Measurements from ENCODE around the gene PRKCH. TPM values are rescaled to one million over a fixed set of nuclear protein-coding genes. Genes with fewer than 3 reads are reported as not detected.
"Not testable (repeated sequence)": the region's sequence is repeated elsewhere in the genome, so short reads cannot be mapped to it uniquely, and the experiment has no call there.

PRKCH gene
- total RNA-seq, 2 experiments from 2014 or later, result 318 to 343 TPM

- Mint-ChIP-seq H3K36me3 (ENCODE audit: low read depth) (peaks cover 88% of the 10 kb centered on the region), H3K27ac (peak overlapping the region; percentile 41), H3K4me1 (ENCODE audit: low read depth) (peaks cover 72% of the 10 kb centered on the region)
- ATAC-seq; H3K9me3 Mint-ChIP-seq (ENCODE audit: insufficient read depth); H3K27me3 Mint-ChIP-seq (ENCODE audit: low read depth); POLR2A ChIA-PET; H3K4me3 Mint-ChIP-seq: not testable (repeated sequence)
- CTCF ChIA-PET, result interaction anchor here (0.9 to 1.9 kb wide), 4 partner anchors 8 to 372 kb away, joined by 3 to 5 read pairs (median 4); no protein-coding TSS in a partner anchor
- peak; percentile 11 for DNase-seq
Measured at GRCh38 chr14:61464539-61465320, 143.4 kb downstream of the PRKCH start.

GRCh38 chr14:61466249-61466904 is 145.0 kb downstream of the PRKCH start:
- peak; percentile 19 for DNase-seq
- CTCF ChIA-PET, result interaction anchor here (1.0 to 1.8 kb wide), 2 partner anchors 10 to 264 kb away, joined by 3 to 5 read pairs; no protein-coding TSS in a partner anchor
- Mint-ChIP-seq H3K36me3 (ENCODE audit: low read depth) (peaks cover 92% of the 10 kb centered on the region), H3K9me3 (ENCODE audit: insufficient read depth) (peaks cover 3% of the 10 kb centered on the region), H3K27me3 (ENCODE audit: low read depth) (no peaks in the 10 kb centered on the region), H3K4me3 (no peak overlapping the region), H3K4me1 (ENCODE audit: low read depth) (peaks cover 75% of the 10 kb centered on the region), H3K27ac (no peak overlapping the region)
- POLR2A ChIA-PET, result interaction anchor here (1.2 kb wide), 1 partner anchor 11 kb away, joined by 3 read pairs; no protein-coding TSS in a partner anchor
- no peak for ATAC-seq

GRCh38 chr14:61466905-61467280 is 145.5 kb downstream of the PRKCH start:
- Mint-ChIP-seq H3K27ac (no peak overlapping the region), H3K27me3 (ENCODE audit: low read depth) (no peaks in the 10 kb centered on the region), H3K9me3 (ENCODE audit: insufficient read depth) (peaks cover 3% of the 10 kb centered on the region), H3K36me3 (ENCODE audit: low read depth) (peaks cover 92% of the 10 kb centered on the region), H3K4me1 (ENCODE audit: low read depth) (peaks cover 75% of the 10 kb centered on the region), H3K4me3 (no peak overlapping the region)
- DNase-seq, result no peak
- ChIA-PET CTCF (interaction anchor here (0.5 to 1.8 kb wide), 3 partner anchors 10 to 263 kb away, joined by 3 to 5 read pairs (median 3); no protein-coding TSS in a partner anchor), POLR2A (interaction anchor here (1.2 kb wide), 1 partner anchor 11 kb away, joined by 3 read pairs; no protein-coding TSS in a partner anchor)
- no peak for ATAC-seq

- ChIA-PET CTCF (interaction anchor here (0.5 to 1.0 kb wide), 2 partner anchors 13 to 263 kb away, joined by 3 read pairs; no protein-coding TSS in a partner anchor), POLR2A (interaction anchor here (1.2 kb wide), 1 partner anchor 12 kb away, joined by 3 read pairs; no protein-coding TSS in a partner anchor)
- no peak for DNase-seq
- ATAC-seq, result no peak
- Mint-ChIP-seq H3K27me3 (ENCODE audit: low read depth) (no peaks in the 10 kb centered on the region), H3K36me3 (ENCODE audit: low read depth) (peaks cover 90% of the 10 kb centered on the region), H3K4me3 (no peak overlapping the region), H3K4me1 (ENCODE audit: low read depth) (peaks cover 76% of the 10 kb centered on the region), H3K9me3 (ENCODE audit: insufficient read depth) (peaks cover 3% of the 10 kb centered on the region), H3K27ac (peak overlapping the region; percentile 69)
Measured at GRCh38 chr14:61467296-61467695, 145.9 kb downstream of the PRKCH start.

- DNase-seq (no peak), ATAC-seq (no peak)
- peaks cover 90% of the 10 kb centered on the region for H3K36me3 Mint-ChIP-seq (ENCODE audit: low read depth)
- H3K27ac Mint-ChIP-seq, result peak overlapping the region; percentile 39
- H3K4me1 Mint-ChIP-seq (ENCODE audit: low read depth), result peaks cover 77% of the 10 kb centered on the region
- POLR2A ChIA-PET, result interaction anchor here (0.6 kb wide), 1 partner anchor 429 kb away, joined by 3 read pairs; no protein-coding TSS in a partner anchor
- H3K4me3 Mint-ChIP-seq, result no peak overlapping the region
- H3K9me3 Mint-ChIP-seq (ENCODE audit: insufficient read depth), result peaks cover 3% of the 10 kb centered on the region
- CTCF ChIA-PET, result interaction anchor here (12.3 kb wide), 1 partner anchor 10 kb away, joined by 136 read pairs; no protein-coding TSS in a partner anchor
- no peaks in the 10 kb centered on the region for H3K27me3 Mint-ChIP-seq (ENCODE audit: low read depth)
Measured at GRCh38 chr14:61468063-61468825, 146.9 kb downstream of the PRKCH start.

- peak overlapping the region; percentile 96 for H3K27ac Mint-ChIP-seq
Measured at GRCh38 chr14:61469781-61470180, 148.4 kb downstream of the PRKCH start.

GRCh38 chr14:61470261-61470960 is 149.0 kb downstream of the PRKCH start:
- ATAC-seq (no peak), DNase-seq (no peak)
- H3K4me1 Mint-ChIP-seq (ENCODE audit: low read depth), result peaks cover 83% of the 10 kb centered on the region
- ChIA-PET CTCF (interaction anchor here (1.2 to 12.3 kb wide), 12 partner anchors 8 to 367 kb away, joined by 3 to 136 read pairs (median 5); no protein-coding TSS in a partner anchor), POLR2A (interaction anchor here (0.9 to 2.2 kb wide), 5 partner anchors 10 to 150 kb away, joined by 3 to 10 read pairs (median 3); partner anchors contain the start of gene PRKCH)
- peaks cover 87% of the 10 kb centered on the region for H3K36me3 Mint-ChIP-seq (ENCODE audit: low read depth)
- H3K9me3 Mint-ChIP-seq (ENCODE audit: insufficient read depth), result no peaks in the 10 kb centered on the region
- H3K27ac Mint-ChIP-seq, result peak overlapping the region; percentile 96
- H3K27me3 Mint-ChIP-seq (ENCODE audit: low read depth), result no peaks in the 10 kb centered on the region
- H3K4me3 Mint-ChIP-seq, result peak overlapping the region; percentile 79

More at GRCh38 chr14:61469781-61470180, 148.4 kb downstream of the PRKCH start:
- H3K4me3 Mint-ChIP-seq, result peak overlapping the region; percentile 6
- peaks cover 87% of the 10 kb centered on the region for H3K36me3 Mint-ChIP-seq (ENCODE audit: low read depth)
- no peak for ATAC-seq
- no peak for DNase-seq
- peaks cover 82% of the 10 kb centered on the region for H3K4me1 Mint-ChIP-seq (ENCODE audit: low read depth)
- no peaks in the 10 kb centered on the region for H3K27me3 Mint-ChIP-seq (ENCODE audit: low read depth)
- no peaks in the 10 kb centered on the region for H3K9me3 Mint-ChIP-seq (ENCODE audit: insufficient read depth)
- ChIA-PET POLR2A (interaction anchor here (0.6 to 1.3 kb wide), 5 partner anchors 9 to 335 kb away, joined by 3 read pairs; partner anchors contain the start of gene HIF1A), CTCF (interaction anchor here (0.5 to 12.3 kb wide), 9 partner anchors 9 to 1906 kb away, joined by 3 to 136 read pairs (median 4); no protein-coding TSS in a partner anchor)

- CTCF ChIA-PET, result interaction anchor here (0.6 to 12.3 kb wide), 13 partner anchors 12 to 366 kb away, joined by 3 to 136 read pairs (median 4); no protein-coding TSS in a partner anchor
- POLR2A ChIA-PET, result interaction anchor here (1.1 to 2.2 kb wide), 2 partner anchors 10 to 149 kb away, joined by 3 to 10 read pairs; partner anchors contain the start of gene PRKCH
- Mint-ChIP-seq H3K27me3 (ENCODE audit: low read depth) (no peaks in the 10 kb centered on the region), H3K36me3 (ENCODE audit: low read depth) (peaks cover 83% of the 10 kb centered on the region), H3K4me3 (peak overlapping the region; percentile 79), H3K9me3 (ENCODE audit: insufficient read depth) (no peaks in the 10 kb centered on the region), H3K4me1 (ENCODE audit: low read depth) (peaks cover 84% of the 10 kb centered on the region), H3K27ac (peak overlapping the region; percentile 96)
- ATAC-seq (no peak), DNase-seq (no peak)
Measured at GRCh38 chr14:61470961-61471293, 149.5 kb downstream of the PRKCH start.

GRCh38 chr14:61471297-61472005 is 150.1 kb downstream of the PRKCH start:
- ATAC-seq (no peak), DNase-seq (no peak)
- POLR2A ChIA-PET, result interaction anchor here (0.6 to 2.2 kb wide), 9 partner anchors 9 to 263 kb away, joined by 3 to 10 read pairs (median 3); partner anchors contain the start of genes HIF1A and PRKCH
- Mint-ChIP-seq H3K4me3 (peak overlapping the region; percentile 79), H3K9me3 (ENCODE audit: insufficient read depth) (no peaks in the 10 kb centered on the region), H3K27ac (peak overlapping the region; percentile 96), H3K36me3 (ENCODE audit: low read depth) (peaks cover 87% of the 10 kb centered on the region), H3K27me3 (ENCODE audit: low read depth) (no peaks in the 10 kb centered on the region), H3K4me1 (ENCODE audit: low read depth) (peaks cover 89% of the 10 kb centered on the region)
- CTCF ChIA-PET, result interaction anchor here (0.6 to 12.3 kb wide), 16 partner anchors 13 to 366 kb away, joined by 3 to 136 read pairs (median 4); no protein-coding TSS in a partner anchor
